PC-3 (cell line): ENCODE results near the gene CALB2.

Experiments used
- CTCF ChIP-seq: fragments of 300-600 bp; sonication (generic); conservative IDR thresholded peaks from 2 replicates; pipeline ENCODE4 v1.5.1; 2017; ENCODE audit warnings: antibody characterized with exemption, low read depth, mild to moderate bottlenecking, low read length
- EZH2 ChIP-seq: fragments of 300-600 bp; sonication (generic); IDR thresholded peaks from one replicate; pipeline ENCODE4 v1.6.1; 2017; ENCODE audit warnings: antibody characterized with exemption, mild to moderate bottlenecking, low read length; ENCODE audit not compliant: unreplicated experiment
- EZH2phosphoT487 ChIP-seq: fragments of 300-600 bp; sonication (generic); IDR thresholded peaks from 2 replicates; pipeline ENCODE4 v1.6.1; 2018; ENCODE audit warnings: mild to moderate bottlenecking, antibody characterized with exemption, low read length, borderline replicate concordance

GRCh38 chr16:71356051-71356740, 2.3 kb upstream of the CALB2 start:
- TF ChIP-seq CTCF (no peak), EZH2 (no peak), EZH2phosphoT487 (no peak)
